ENCODE measurements around the gene TM9SF3.

Gene TM9SF3

DNA sequence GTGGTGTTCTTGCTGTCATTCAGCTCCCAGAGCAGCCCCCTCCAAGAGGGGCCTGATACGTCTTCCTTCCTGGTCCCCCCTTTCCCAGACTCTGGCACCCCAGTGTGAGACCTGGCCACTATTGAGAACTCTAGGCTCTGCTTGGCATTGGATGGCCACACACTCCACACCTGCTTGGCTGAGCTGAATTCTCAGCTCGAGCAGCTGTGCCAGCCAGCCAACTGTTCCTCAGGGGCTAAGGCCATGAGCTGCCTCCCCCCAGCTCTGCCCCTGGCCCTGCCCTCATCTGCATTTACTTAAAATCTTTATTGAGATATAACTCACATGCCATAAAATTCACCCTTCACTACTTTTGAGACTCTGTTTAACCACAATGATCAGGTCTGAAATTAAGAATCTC lies 79.8 kb downstream of the TM9SF3 start:
- no peak for ATAC-seq

- ATAC-seq, result no peak
Measured at GRCh38 chr10:96505150-96506136, 81.4 kb downstream of the TM9SF3 start.

DNA sequence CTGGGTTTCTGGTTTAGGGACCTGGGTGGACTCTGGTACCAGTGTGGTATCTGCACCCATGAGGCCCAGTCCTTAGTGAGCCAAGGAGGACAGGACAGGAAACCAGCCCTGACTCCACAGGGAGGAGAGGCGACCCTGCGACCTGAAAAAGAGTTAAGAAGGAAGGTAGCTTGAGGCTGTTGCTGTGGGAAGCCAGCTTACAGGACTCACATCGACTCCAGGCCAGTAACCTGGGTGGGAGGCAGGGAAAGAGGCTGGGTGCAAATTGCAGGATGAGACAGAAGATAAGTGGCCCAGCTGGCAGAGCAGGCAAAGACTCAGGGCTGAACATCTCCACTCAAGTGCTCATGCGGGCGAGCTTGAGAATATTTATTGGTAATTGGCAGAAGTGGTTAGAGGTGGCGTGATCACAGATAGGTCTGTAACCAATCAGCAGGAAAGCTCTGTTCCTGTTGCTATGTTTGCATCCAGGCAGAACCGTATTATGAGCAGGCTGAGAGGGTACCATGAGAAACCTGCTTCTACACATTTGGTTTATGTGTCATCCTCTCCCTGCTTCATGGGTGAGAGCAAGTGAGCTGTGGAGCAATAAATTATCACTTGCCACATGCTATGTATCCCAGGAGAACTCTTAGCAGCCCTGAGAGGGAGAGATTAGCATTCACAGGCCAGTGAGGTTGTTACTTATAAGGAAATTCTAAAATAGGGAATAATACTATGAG lies 84.1 kb downstream of the TM9SF3 start:
- ATAC-seq, result no peak

GRCh38 chr10:96501985-96502384 lies 84.8 kb downstream of the TM9SF3 start:
- no peak for ATAC-seq

DNA sequence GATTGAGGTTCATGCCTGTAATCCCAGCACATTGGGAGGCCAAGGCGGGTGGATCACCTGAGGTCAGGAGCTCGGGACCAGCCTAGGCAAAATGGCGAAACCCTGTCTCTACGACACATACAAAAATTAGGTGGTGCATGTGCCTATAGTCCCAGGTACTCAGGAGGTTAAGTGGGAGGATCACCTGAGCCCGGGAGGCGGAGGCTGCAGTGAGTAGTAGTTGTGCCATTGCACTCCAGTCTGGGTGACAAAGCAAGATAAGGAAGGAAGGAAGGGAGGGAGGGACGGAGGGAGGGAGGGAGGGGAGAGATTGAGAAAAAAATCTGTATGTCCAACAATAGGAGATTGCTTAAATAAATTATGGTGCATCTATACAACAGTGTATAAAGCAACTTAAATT lies 86.3 kb downstream of the TM9SF3 start:
- ATAC-seq, result no peak

GRCh38 chr10:96500050-96500449 lies 86.8 kb downstream of the TM9SF3 start:
- no peak for ATAC-seq

DNA sequence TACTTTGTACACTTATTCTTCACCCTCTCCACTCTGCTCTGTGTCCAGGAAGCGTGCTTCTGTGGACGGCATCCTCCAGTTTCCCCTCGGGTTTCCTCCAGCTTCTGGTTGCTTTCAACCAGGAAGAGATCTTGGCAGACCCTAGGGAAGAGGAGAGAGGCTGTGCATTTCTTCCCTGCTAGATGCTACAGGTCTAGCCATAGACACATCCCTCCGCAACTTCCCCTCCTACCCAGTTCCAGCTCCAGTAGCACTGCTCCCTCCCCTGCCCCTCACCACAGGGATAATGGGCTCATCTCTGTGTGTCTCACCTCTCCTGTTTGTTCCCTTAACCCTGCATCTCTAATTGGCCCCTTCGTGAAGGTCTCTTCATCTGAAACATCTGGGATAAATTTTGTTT lies 89.4 kb downstream of the TM9SF3 start:
- no peak for ATAC-seq

DNA sequence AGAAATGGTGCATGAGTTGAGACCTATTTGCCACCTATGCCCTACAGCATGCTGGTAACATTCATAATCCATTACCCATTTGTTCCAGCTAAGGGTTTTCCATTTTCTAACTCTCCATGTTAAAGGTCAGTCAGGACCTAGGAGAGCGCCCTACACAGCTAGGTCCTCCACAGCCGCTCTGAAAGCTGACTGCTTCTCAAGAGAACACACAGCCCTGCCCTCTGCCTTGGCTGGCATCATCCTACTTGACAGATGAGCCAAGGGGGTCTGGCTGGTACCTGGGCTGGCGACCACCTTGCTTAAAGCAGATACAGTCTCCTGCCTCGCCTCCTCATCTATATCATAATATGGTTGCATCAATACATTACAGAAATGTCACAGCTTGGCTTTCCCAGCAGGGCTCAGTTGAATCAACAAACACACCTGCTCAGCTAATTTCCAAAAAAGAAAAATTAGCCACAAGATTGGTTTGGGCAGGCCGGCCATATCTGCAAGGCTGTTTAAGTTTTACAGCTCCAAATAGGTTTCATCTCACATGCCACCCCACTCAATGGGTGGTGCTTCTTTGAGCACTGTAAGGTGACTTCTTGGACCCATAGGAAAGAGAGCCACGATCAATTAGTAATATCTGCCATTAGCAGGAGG lies 90.4 kb downstream of the TM9SF3 start:
- ATAC-seq, result no peak

DNA sequence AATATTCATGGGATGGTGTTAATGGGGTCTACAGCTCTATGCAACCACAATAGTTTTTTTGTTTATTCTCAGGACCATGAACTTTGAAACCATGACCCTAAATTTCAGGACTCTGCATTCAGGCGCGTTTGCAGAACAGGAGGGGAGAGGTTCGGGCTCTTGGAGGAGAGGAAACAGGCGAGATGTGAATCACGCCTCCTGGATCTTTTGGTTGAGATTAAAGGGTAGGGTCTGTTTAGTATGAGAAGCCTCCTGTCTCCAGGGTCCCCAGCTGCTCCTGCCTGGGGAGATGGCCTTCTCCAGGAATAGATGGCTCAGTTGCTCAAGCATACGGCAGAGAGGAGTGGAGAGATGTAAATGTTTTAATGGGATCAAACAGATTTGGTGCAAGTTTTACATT lies 91.3 kb downstream of the TM9SF3 start:
- ATAC-seq, result no peak

DNA sequence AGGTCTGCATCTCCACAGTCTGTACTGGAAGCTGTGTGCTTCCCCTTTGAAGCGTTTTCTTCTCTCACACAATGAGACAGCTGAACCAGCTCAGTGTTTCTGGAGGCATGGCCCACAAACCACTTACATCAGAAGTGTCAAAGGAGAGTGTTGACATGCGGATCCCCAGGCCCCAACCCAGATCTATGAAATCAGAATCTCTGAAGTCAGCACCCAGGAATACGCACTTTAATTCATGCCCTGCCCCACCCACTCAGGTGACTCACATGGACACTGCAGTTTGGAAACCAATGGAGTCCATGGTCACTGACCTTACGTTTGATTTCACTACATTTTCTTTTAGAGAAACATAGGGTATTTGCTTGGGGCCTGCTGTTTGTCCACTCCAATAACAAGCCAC lies 92.1 kb downstream of the TM9SF3 start:
- no peak for ATAC-seq

GRCh38 chr10:96493871-96494525 lies 92.8 kb downstream of the TM9SF3 start:
- no peak for ATAC-seq

- ATAC-seq, result no peak
Measured at GRCh38 chr10:96493254-96493653, 93.6 kb downstream of the TM9SF3 start.

GRCh38 chr10:96491303-96491702 lies 95.5 kb downstream of the TM9SF3 start:
- ATAC-seq, result no peak

GRCh38 chr10:96488161-96488935 lies 98.5 kb downstream of the TM9SF3 start:
- ATAC-seq, result no peak

DNA sequence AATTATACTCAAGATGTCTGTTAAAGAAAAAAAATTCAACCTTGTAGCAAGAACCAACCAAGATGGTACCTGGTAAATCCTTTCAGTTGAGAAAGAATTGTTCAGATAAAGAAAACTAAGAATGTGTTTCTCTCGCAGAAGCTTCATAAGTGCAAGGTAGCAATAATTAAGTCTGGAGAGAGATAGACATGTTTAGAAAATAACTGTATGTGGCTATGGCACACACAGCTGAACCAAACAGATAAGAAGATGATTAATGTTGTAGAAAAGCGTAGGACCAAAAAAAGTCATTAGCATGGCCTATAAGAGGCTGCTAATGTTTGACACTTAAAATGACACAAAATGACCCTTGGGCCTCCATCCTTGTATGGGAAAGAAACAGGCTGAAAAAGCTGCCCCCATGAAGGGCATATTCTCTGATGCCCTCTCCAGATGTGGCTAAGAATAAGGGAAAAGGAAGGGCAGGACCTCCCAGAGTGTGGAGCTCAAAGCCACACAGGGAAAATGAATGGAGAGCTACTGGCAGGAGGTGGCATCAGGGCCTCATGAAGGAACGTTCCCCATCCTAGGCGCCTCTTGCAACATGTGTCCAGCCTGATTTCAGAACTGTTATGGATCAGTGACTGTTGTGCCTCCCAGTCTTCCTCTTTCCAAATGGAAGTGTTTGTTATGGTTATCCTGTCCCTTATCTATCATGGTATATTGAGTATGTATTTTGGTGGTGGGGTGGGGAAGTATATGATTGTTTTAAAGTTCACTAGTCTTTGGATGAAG lies 103.8 kb downstream of the TM9SF3 start:
- ATAC-seq, result no peak

DNA sequence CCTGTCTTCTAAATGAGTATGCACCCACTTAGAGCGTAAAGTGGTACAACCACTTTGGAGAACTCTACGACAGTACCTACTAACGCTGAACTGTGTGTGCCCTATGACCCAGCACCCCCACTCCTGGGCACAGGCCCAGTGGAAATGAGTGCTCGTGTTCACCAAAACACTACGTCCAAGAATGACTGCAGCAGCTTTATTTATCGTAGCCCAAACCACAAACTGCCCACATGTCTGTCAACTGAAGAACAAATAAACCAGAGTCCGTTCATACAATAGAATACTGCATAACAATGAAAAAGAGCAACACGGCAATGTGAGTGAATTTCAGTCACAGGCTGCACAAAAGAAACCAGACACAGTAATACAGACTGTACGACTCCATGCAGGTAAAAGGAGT lies 108.5 kb downstream of the TM9SF3 start:
- no peak for ATAC-seq

DNA sequence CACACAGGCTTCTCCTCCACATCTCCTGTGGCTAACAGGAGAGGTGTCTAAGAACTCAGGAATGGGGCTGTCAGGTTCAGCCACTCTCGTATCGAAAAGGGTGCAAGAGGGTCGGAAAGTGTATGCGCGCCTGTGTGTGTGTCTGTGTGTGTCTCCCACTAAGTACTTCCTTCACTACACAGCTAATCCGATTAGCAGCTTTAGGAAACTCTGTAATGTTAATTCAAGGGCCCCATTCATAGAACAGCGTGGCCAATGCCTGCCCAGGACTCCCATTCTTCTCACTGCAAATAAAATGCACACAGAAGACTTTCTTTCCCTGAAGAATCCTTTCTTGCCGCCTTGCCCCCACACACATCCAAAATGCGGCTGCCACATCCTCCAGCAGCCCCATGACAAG lies 112.9 kb downstream of the TM9SF3 start:
- ATAC-seq, result no peak

DNA sequence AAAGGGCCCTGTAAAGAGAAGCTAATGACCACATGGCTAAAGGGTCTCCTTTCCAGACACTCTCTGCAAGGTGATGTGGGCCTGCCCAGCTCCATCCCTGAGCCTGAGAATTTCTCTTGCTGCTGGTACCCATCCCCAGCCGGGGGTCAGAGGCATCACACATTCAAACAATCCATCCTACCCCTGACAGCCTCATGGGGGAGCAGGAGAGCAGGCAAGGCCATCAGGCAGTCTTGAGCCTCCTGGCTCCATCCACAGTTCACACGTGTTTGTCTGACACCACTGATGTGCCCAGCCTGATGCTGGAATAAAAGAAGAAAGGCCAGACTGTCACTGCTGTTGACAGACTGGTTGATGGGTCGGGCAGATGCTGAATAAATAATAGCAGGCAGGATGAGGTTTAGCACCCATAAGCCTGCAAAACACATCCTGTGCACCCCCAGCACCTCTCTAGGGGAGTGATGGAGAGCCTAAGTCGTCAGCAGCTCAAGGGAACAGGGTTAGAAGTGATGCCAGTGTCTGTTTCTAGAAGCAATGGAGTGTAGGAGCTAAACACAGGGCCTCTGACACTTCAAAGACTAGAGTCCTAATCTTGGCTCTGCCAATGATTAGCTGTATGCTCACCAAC lies 116.6 kb downstream of the TM9SF3 start:
- ATAC-seq, result no peak

DNA sequence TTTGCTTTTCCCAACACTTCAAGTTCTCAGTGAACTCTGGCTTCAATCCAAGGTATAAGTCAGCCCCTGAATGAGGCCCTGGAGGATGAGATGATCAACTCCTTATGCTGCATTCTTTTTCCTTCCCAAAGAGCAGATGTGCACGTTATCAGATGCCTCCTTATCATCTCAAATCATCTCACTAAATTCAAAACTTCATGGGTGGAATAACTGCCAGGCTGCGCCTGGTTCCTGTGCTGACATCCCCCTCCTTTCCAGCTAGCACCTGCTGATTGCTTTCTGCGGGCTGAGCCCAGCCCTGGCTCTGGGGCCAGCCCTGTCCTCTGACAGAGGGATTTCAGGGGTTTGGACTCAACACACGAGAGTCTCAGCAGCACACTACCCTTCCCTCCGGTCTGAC lies 118.0 kb downstream of the TM9SF3 start:
- ATAC-seq, result no peak
